Erythroblast (primary cell): ENCODE measurements around the gene MADCAM1.

Source experiments
- GATA1 ChIP-seq: IDR thresholded peaks from 2 replicates; pipeline ENCODE4 v1.6.1; 2011; ENCODE audit warnings: low read depth, mild to moderate bottlenecking, control low read depth, low read length, moderate library complexity
- POLR2A ChIP-seq: IDR thresholded peaks from 2 replicates; pipeline ENCODE4 v1.6.1; 2011; ENCODE audit warnings: mild to moderate bottlenecking, low read length

DNA sequence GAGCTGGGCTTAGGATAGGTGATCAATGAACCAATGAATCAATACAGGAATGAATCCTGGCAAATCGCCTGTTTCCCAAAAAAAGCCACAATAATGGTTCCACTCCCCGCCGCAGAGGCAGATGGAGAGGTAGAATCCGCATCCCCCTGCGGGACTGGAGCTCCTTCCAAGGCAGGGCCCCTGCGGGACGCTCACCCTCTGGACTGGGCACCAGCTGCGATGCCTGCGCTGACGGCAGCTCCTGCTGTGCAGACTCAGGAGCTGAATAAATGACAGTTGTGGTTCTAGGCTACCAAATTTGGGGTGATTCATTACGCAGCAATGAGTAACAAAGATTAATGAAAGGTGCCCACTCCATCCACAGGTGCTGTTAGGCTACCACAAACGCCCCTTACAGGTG lies 26.4 kb downstream of the MADCAM1 start:
- TF ChIP-seq POLR2A = no peak
- TF ChIP-seq GATA1 = no peak
